Measurements from ENCODE around the gene CLPX.
"Not testable (repeated sequence)": the region's sequence is repeated elsewhere in the genome, so short reads cannot be mapped to it uniquely, and the experiment has no call there.

CLPX gene

DNA sequence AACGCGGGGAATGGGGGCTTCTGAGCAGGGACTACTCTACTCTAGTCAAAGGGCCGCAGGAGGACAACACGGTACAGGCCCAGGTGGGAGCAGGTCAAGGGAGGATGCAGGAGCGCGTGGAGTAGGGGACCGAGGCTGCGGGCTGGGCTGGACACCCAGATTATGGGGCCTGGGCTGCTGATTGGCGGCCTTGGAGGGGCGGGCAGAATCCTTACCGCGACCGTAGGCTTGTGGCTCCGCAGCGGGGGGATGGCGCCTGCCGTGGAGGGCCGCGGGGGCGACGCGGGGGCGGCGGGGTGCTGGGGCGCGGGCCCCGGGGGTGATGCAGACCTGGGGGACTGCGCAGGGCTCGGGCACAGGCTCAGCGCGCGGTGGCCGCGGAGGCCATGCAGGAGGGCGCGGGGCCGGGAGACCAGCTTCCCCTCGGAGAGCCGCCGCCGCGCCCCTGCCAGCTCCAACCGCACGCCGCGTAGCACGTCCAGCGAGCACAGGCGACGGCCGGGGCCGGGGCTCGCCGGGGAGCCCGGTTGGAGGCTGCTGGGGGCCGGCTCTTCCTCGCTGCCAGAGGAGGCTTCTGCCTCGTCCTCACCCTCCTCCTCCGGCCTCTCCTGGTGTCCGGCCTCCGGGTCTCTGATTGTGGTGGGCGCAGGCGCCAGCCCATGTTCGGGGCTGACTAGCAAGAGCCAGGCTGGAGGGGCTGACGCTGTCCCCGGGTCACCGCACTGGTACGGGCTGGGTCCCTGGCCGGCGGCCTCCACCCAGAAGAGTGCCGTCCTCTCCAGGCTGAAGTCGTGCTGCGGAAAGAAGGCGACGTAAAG is 83.0 kb downstream of the CLPX start:
- DNase-seq, result no peak

DNA sequence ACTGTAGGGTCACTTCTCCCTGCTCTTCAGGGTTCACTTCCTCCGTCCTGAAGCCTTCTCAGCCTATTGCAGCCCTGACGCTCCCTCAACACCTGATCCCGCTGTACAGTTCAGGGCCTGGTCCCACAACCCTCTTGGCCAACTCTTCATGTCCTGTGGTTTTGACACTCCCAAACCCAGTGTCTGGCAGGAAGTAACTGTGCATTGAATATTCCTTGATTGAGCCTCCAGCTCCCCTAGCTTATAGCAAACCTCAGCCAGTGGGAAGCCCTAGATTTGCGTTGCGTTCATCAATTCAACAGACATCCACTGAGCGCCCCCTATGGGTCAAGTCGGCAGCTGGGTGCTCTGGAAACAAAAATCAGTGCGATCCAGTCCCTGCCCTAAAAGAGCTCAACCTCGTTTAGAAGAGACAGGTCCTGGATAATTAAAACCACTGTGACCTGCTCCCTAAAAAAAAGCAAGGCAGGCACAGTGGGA is 83.7 kb downstream of the CLPX start:
- peak in 30 of 56 donors; percentile 14 to 78 (median 38) for DNase-seq

DNA sequence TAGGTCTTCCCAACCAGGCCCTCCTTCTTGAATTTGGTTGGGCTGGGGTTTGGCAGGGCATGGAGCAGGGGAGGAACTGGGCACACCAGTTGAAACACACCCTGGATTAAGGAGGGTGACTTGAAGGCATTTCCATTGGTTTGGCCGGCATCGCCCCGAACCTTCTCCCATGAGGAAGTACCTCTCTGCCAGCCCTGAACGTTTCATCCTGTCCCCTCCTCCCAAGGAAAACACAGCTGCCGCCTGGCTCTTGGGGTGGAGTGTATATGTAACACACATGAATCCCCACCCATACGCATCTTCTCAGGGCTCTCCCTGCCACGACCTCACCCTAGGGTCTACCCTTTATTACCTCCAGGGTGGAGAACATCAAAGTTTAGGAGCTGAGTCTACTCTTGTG is 84.7 kb downstream of the CLPX start:
- no peak for DNase-seq

DNA sequence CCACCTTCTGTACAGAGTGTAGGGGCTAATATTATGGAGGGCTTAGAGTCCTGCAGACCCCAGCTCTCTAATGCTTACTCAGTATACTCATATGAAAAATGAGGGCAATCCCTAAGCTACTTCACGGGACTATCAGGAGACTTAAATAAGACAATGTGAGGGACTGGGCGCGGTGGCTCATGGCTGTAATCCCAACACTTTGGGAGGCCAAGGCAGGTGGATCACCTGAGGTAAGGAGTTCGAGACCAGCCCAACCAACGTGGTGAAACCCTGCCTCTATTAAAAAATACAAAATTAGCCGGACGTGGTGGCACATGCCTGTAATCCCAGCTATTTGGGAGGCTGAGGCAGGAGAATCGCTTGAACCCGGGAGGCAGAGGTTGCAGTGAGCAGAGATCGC is 85.3 kb downstream of the CLPX start:
- DNase-seq, result not testable (repeated sequence)

DNA sequence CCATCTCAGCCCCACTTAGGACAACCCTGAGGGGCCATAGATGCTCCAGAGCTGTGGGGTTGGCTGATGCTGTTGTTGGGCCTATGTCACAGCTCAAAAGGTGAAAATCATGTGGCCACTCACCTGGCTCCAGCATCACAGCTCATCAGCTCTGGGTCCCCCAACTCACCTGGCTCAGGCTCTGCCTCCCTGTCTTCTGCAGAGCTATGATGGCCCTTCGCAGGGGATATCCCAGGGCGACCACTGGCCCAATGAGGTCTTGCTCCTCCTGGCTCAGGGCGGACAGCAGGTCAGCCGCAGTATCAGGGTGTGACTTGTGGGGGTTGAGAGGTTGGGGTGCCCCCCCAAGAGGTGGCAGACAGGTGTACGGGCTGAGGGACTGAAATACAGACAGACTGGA is 85.8 kb downstream of the CLPX start:
- no peak for DNase-seq

Data from amygdala (tissue), 56 donors.